ENCODE measurements around the gene PRR13. TPM values are rescaled to one million over a fixed set of nuclear protein-coding genes. Genes with fewer than 3 reads are reported as not detected.
A peak's percentile ranks its signal among the peaks of the same experiment; 100 is the strongest.

Gene PRR13
- total RNA-seq, 1 experiment from 2014 or later: 180 TPM

DNA sequence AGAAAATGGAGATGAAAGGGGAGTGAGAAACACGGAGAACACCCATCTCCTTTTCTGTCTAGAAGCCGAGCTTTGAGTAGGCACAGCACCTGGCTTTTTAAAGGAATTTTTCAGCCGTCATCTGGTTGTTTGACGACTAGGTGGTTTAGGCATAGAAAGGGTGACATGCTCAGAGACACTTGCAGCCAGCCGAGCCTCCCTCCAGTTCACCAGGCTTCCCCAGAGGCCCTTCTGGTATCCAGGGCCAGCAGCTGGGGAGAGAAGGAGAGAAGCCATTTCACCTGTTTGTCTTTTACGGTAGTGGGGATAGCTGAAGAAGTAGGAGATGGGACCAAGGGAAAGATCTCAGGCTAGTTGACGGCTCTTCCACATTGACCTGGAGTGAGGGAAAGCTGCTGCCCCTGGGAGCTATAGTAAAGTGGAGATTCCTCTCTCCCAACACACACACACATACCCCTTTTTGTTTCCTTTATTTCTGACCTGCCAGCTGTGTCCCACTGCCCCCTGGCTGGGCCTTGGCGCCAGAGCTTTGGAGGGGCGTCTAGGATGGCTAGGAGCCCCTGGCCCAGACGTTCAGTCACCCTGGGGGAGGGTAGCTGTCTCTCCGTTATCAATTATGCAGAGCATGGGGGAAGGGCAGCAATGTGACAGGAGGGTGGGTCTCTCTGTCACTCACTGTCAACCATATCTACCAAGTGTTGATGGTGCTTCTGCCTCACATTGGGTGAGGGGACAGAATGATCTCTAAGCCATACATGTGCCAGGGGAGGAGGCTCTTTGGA is 52.3 kb downstream of the PRR13 start:
- H3K27me3 ChIP-seq (replicated peaks; ENCODE audit: insufficient read depth, low read depth, low read length, poor library complexity): no peaks in the 10 kb centered on the region
- POLR2A ChIA-PET (ENCODE audit: low non-redundant PET): no interaction called here
- no peaks in the 10 kb centered on the region for H3K9me3 ChIP-seq (ENCODE audit: low read depth, low read length, poor library complexity, severe bottlenecking)
- H3K27ac ChIP-seq (ENCODE audit: low read depth, low read length, poor library complexity, severe bottlenecking): peak overlapping the region; percentile 80
- DNase-seq (ENCODE audit: low spot score): no peak
- H3K4me1 ChIP-seq (ENCODE audit: insufficient read depth, low read length, poor library complexity, severe bottlenecking): peaks cover 24% of the 10 kb centered on the region
- intact Hi-C loops (cut with micrococcal nuclease; ENCODE audit: unreplicated experiment): no loop called here
- peak overlapping the region; percentile 64 for H3K4me3 ChIP-seq (ENCODE audit: low read depth, low read length, poor library complexity, severe bottlenecking)
- H3K36me3 ChIP-seq (ENCODE audit: insufficient read depth, low read length, poor library complexity, severe bottlenecking): no peaks in the 10 kb centered on the region
- CTCF ChIA-PET: no interaction called here
- TF ChIP-seq EZH2 (IDR thresholded peaks at IDR 0.05; ENCODE audit: borderline replicate concordance, low read depth, low read length, poor library complexity, severe bottlenecking): no peak
- TF ChIP-seq, protein P1, sequence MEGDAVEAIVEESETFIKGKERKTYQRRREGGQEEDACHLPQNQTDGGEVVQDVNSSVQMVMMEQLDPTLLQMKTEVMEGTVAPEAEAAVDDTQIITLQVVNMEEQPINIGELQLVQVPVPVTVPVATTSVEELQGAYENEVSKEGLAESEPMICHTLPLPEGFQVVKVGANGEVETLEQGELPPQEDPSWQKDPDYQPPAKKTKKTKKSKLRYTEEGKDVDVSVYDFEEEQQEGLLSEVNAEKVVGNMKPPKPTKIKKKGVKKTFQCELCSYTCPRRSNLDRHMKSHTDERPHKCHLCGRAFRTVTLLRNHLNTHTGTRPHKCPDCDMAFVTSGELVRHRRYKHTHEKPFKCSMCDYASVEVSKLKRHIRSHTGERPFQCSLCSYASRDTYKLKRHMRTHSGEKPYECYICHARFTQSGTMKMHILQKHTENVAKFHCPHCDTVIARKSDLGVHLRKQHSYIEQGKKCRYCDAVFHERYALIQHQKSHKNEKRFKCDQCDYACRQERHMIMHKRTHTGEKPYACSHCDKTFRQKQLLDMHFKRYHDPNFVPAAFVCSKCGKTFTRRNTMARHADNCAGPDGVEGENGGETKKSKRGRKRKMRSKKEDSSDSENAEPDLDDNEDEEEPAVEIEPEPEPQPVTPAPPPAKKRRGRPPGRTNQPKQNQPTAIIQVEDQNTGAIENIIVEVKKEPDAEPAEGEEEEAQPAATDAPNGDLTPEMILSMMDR (conservative IDR thresholded peaks at IDR 0.05; ENCODE audit: low read depth, low read length): no peak
- BruUV-seq (replicated peaks): no TSS peak

Other genes with a start within 250 kb of the PRR13 start
- gene ITGB7, start 234.5 kb upstream of the PRR13 start, total RNA-seq (2021): 0.43 TPM in 1 of 2 replicates, not detected in the other
- 14.0 and 20.3 TPM in 2 replicates for gene RARG, start 209.5 kb upstream of the PRR13 start, total RNA-seq (2021)
- 99.1 and 105 TPM in 2 replicates for gene ESPL1, start 173.4 kb upstream of the PRR13 start, total RNA-seq (2021)
- 268 and 288 TPM in 2 replicates for gene PFDN5, start 146.2 kb upstream of the PRR13 start, total RNA-seq (2021)
- 102 and 111 TPM in 2 replicates for gene MYG1, start 142.0 kb upstream of the PRR13 start, total RNA-seq (2021)
- gene AAAS, start 120.1 kb upstream of the PRR13 start, total RNA-seq (2021): 94.2 and 104 TPM in 2 replicates
- gene SP7, start 105.4 kb upstream of the PRR13 start, total RNA-seq (2021): not detected in 2 replicates
- gene SP1, start 61.6 kb upstream of the PRR13 start, total RNA-seq (2021): 78.4 and 80.9 TPM in 2 replicates
- not detected in 2 replicates for gene AMHR2, start 17.9 kb upstream of the PRR13 start, total RNA-seq (2021)
- gene PCBP2, start 10.4 kb downstream of the PRR13 start, total RNA-seq (2021): 1,194 and 1,215 TPM in 2 replicates
- 11.6 and 15.9 TPM in 2 replicates for gene MAP3K12, start 57.7 kb downstream of the PRR13 start, total RNA-seq (2021)
- gene TARBP2, start 59.5 kb downstream of the PRR13 start, total RNA-seq (2021): 62.4 and 70.9 TPM in 2 replicates
- not detected in 2 replicates for gene NPFF, start 65.8 kb downstream of the PRR13 start, total RNA-seq (2021)
- gene ATF7, start 184.6 kb downstream of the PRR13 start, total RNA-seq (2021): 38.8 and 44.3 TPM in 2 replicates
- gene ATP5MC2, start 234.3 kb downstream of the PRR13 start, total RNA-seq (2021): 447 and 450 TPM in 2 replicates

All from A673 (cell line).